Endothelial cell of umbilical vein (primary cell): ENCODE measurements around the gene GPR101. TPM values are rescaled to one million over a fixed set of nuclear protein-coding genes. Genes with fewer than 3 reads are reported as not detected.

Source experiments
- BruUV-seq: library from RNA; stranded (reverse); fragments of 400-500 nt; replicated peaks from 2 replicates; lab custom pipeline; 2021; lab: Mats Ljungman, UMichigan
- CTCF ChIA-PET: fragments of 300-600, 350-600 bp; sonication (Branson Sonifier 250); formaldehyde crosslinking; loops from one replicate; lab custom pipeline; 2021; ENCODE audit warnings: antibody characterized with exemption, inconsistent platforms; lab: Charles Lee
- POLR2A ChIA-PET: fragments of 300-600, 350-600 bp; sonication (Branson Sonifier 250); formaldehyde crosslinking; loops from one replicate; lab custom pipeline; 2021; ENCODE audit warnings: antibody characterized with exemption, inconsistent platforms; lab: Charles Lee
- DNase-seq: peaks from one replicate; pipeline ENCODE4 v3.0.0-alpha.2; 2011; ENCODE audit warnings: low read depth, low spot score
- FAIRE-seq: peaks from 2 replicates; lab custom pipeline; 2011; peaks lifted over from hg19 to GRCh38; lab: Jason Lieb, UNC
- H2AFZ ChIP-seq: 2 replicates; pipeline ENCODE4 v1.6.0; 2012; ENCODE audit warnings: low read depth, low read length, control low read depth, inconsistent platforms
- H3K27ac ChIP-seq: 2 replicates; pipeline ENCODE4 v1.5.1; 2011; ENCODE audit warnings: low read depth, mild to moderate bottlenecking, control low read depth, low read length, moderate library complexity; ENCODE audit not compliant: insufficient read depth
- H3K27me3 ChIP-seq, 2 experiments: 2 replicates each; pipeline versions ENCODE4 v1.6.0 to v1.6.1; 2011; ENCODE audit warnings: low read length in 2 of 2, mixed read lengths in 1 of 2; ENCODE audit not compliant: control insufficient read depth in 2 of 2, insufficient read depth in 2 of 2
- H3K36me3 ChIP-seq, 2 experiments: 2 replicates in 1 of 2; 3 replicates in 1 of 2; pipeline ENCODE4 v1.5.1; 2011; ENCODE audit warnings: low read length in 2 of 2, mild to moderate bottlenecking in 1 of 2, moderate library complexity in 1 of 2; ENCODE audit not compliant: control insufficient read depth in 2 of 2, insufficient read depth in 2 of 2; ENCODE audit errors: extremely low read depth in 1 of 2
- H3K4me1 ChIP-seq: 3 replicates; pipeline ENCODE4 v1.5.1; 2011; ENCODE audit warnings: mild to moderate bottlenecking, low read length; ENCODE audit not compliant: control insufficient read depth, insufficient read depth; ENCODE audit errors: extremely low read depth
- H3K4me2 ChIP-seq: 2 replicates; pipeline ENCODE4 v1.6.1; 2011; ENCODE audit warnings: low read length, control low read depth, mixed read lengths; ENCODE audit not compliant: insufficient read depth
- H3K4me3 ChIP-seq, 3 experiments: fragments of 200-600 bp in 1 of 3; sonication (generic), shearing (Covaris generic) in 1 of 3; replicated peaks in 1 of 3; 2 replicates each; pipeline ENCODE4 v1.5.1; 2011 to 2016; ENCODE audit warnings: control low read depth in 3 of 3, low read length in 3 of 3, mild to moderate bottlenecking in 2 of 3, inconsistent platforms in 1 of 3, low read depth in 1 of 3, moderate library complexity in 1 of 3; ENCODE audit not compliant: insufficient read depth in 1 of 3
- H3K79me2 ChIP-seq: 2 replicates; pipeline ENCODE4 v1.6.0; 2012; ENCODE audit warnings: low read length, inconsistent platforms; ENCODE audit not compliant: control insufficient read depth, insufficient read depth
- H3K9ac ChIP-seq: replicated peaks from 2 replicates; pipeline ENCODE3; 2011; ENCODE audit warnings: low read length, control low read depth; ENCODE audit not compliant: insufficient read depth; ENCODE audit errors: extremely low read depth
- H3K9me1 ChIP-seq: replicated peaks from 3 replicates; pipeline ENCODE4 v1.6.0; 2011; ENCODE audit warnings: mild to moderate bottlenecking, low read length; ENCODE audit not compliant: control insufficient read depth, insufficient read depth; ENCODE audit errors: extremely low read depth
- H3K9me3 ChIP-seq: replicated peaks from 2 replicates; pipeline ENCODE4 v1.5.1; 2012; ENCODE audit warnings: low read length, inconsistent platforms; ENCODE audit not compliant: control insufficient read depth, insufficient read depth
- H4K20me1 ChIP-seq: replicated peaks from 2 replicates; pipeline ENCODE3; 2011; ENCODE audit warnings: mild to moderate bottlenecking, low read length; ENCODE audit not compliant: control insufficient read depth, insufficient read depth; ENCODE audit errors: extremely low read depth
- CTCF ChIP-seq, 2 donors: IDR thresholded peaks; 1 replicate in 1 of 2; 2 replicates in 1 of 2; pipeline ENCODE4 v1.5.1; 2011; ENCODE audit warnings: low read length in 2 of 2, mild to moderate bottlenecking in 2 of 2, moderate library complexity in 2 of 2, control low read depth in 1 of 2, inconsistent platforms in 1 of 2, low read depth in 1 of 2; ENCODE audit not compliant: insufficient read depth in 1 of 2; ENCODE audit errors: extremely low read depth in 1 of 2
- FOS ChIP-seq: IDR thresholded peaks from 2 replicates; pipeline ENCODE4 v1.6.1; 2011; ENCODE audit warnings: mild to moderate bottlenecking, low read length, moderate library complexity, borderline replicate concordance; ENCODE audit not compliant: insufficient read depth
- JUN ChIP-seq: IDR thresholded peaks from 2 replicates; pipeline ENCODE4 v1.6.1; 2011; ENCODE audit warnings: borderline replicate concordance, low read depth; ENCODE audit not compliant: insufficient read length, insufficient read depth
- MAX ChIP-seq: IDR thresholded peaks from 2 replicates; pipeline ENCODE4 v1.6.1; 2011; ENCODE audit not compliant: insufficient read depth, insufficient read length
- MYC ChIP-seq: IDR thresholded peaks from one replicate; pipeline ENCODE4 v1.6.1; 2011; ENCODE audit warnings: mild to moderate bottlenecking, low read depth, low read length
- POLR2AphosphoS5 ChIP-seq: IDR thresholded peaks from 2 replicates; pipeline ENCODE4 v1.6.1; 2012; ENCODE audit warnings: low read depth, mild to moderate bottlenecking, control low read depth, low read length, moderate library complexity; ENCODE audit not compliant: insufficient read depth
- dilution Hi-C: fragments of 300-500 bp; cut with MboI; formaldehyde crosslinking; loops from one replicate; pipeline ENCODE4 v1.15.0; 2019; ENCODE audit warnings: low sequenced_read_pairs; ENCODE audit not compliant: extremely low pct_ligation_motif_present
- intact Hi-C: fragments of 100-400 bp; cut with micrococcal nuclease; formaldehyde crosslinking; loops from one replicate; pipeline ENCODE4 v1.10.0; 2022
- polyA plus RNA-seq, 4 experiments: library from polyadenylated mRNA; depleted of rRNA in 3 of 4; stranded (reverse) in 3 of 4; unstranded in 1 of 4; fragments of >200 nt; gene quantifications; 2 replicates each; pipeline versions ENCODE4 v1.2.1 to v1.2.3, GENCODE V29; 2011 to 2012; ENCODE audit warnings: missing spikeins in 1 of 4
- total RNA-seq: library from RNA; stranded (reverse); gene quantifications from 2 replicates; pipeline ENCODE4 v1.2.3, GENCODE V29; 2021

The GPR101 gene
- total and polyA plus RNA-seq, 2 donors (not counting 3 experiments of a cell fraction or from before 2014, with no cell fraction given): not detected

- H3K9me1 ChIP-seq: no peaks in the 10 kb centered on the region
- peaks cover 9 to 23% of the 10 kb centered on the region in 2 experiments for H3K27me3 ChIP-seq
- intact Hi-C loops: loop anchor here (1.0 to 5.0 kb wide), 2 partner anchors 97 to 340 kb away; no protein-coding TSS in a partner anchor
- ChIA-PET CTCF (interaction anchor here (0.6 to 2.9 kb wide), 16 partner anchors 9 to 444 kb away, joined by 3 to 11 read pairs (median 5); partner anchors contain the start of gene GPR101), POLR2A (no interaction called here)
- no peaks in the 10 kb centered on the region for H3K4me1 ChIP-seq
- no peak for DNase-seq
- H2AFZ ChIP-seq: peak overlapping the region; percentile 70
- TF ChIP-seq JUN (no peak), FOS (no peak), MAX (no peak), MYC (no peak), CTCF (IDR thresholded peaks at IDR 0.05; ENCODE audit: extremely low read depth in 1 of 2, insufficient read depth in 1 of 2, low read depth in 1 of 2, low read length in 2 of 2) (no peak), POLR2AphosphoS5 (no peak)
- H4K20me1 ChIP-seq: no peaks in the 10 kb centered on the region
- BruUV-seq: no TSS peak
- no peak overlapping the region for H3K27ac ChIP-seq
- peak overlapping the region; percentile 76 for H3K4me2 ChIP-seq
- no peaks in the 10 kb centered on the region for H3K79me2 ChIP-seq
- peak overlapping the region in 2 of 3 experiments; percentile 23 to 28 for H3K4me3 ChIP-seq
- FAIRE-seq: no peak
- dilution Hi-C loops: no loop called here
- no peaks in the 10 kb centered on the region for H3K9me3 ChIP-seq
- H3K9ac ChIP-seq: no peak overlapping the region
- no peaks in the 10 kb centered on the region for H3K36me3 ChIP-seq
Measured at GRCh38 chrX:137052643-137053235, 18.9 kb upstream of the GPR101 start.
